ENCODE measurements around the gene ACSF3. TPM values are rescaled to one million over a fixed set of nuclear protein-coding genes. Genes with fewer than 3 reads are reported as not detected.

Gene ACSF3
- total and polyA plus RNA-seq, 2 donors (not counting 1 experiment from before 2014, with no cell fraction given): 9.2 to 23.1 TPM

- Histone ChIP-seq H3K79me2 (ENCODE audit: control insufficient read depth, insufficient read depth, low read length) (no peaks in the 10 kb centered on the region), H3K27me3 (ENCODE audit: control insufficient read depth, insufficient read depth, low read length) (no peaks in the 10 kb centered on the region), H3K36me3 (ENCODE audit: control insufficient read depth, insufficient read depth, low read length) (peaks cover 26% of the 10 kb centered on the region), H2AFZ (ENCODE audit: low read length) (no peak overlapping the region), H3K4me1 (ENCODE audit: control insufficient read depth, extremely low read depth, insufficient read depth, low read length) (no peaks in the 10 kb centered on the region), H4K20me1 (ENCODE audit: control insufficient read depth, extremely low read depth, insufficient read depth, low read length) (no peaks in the 10 kb centered on the region), H3K27ac (ENCODE audit: insufficient read depth, low read length) (no peak overlapping the region), H3K9ac (ENCODE audit: insufficient read depth, low read length) (no peak overlapping the region), H3K9me3 (ENCODE audit: control insufficient read depth, insufficient read depth, low read depth, low read length) (no peaks in the 10 kb centered on the region), H3K4me2 (ENCODE audit: extremely low read depth, insufficient read depth, low read length) (no peak overlapping the region), H3K4me3 (replicated peaks in 1 of 4; ENCODE audit: control extremely low read depth in 1 of 4, insufficient read depth in 1 of 4, low read depth in 3 of 4, low read length in 4 of 4) (no peak overlapping the region)
- DNase-seq (ENCODE audit: low read depth in 2 of 2): peak in 1 of 2 donors; percentile 21
- TF ChIP-seq EZH2 (IDR thresholded peaks at IDR 0.05; ENCODE audit: low read length, missing control alignments): no peak
- TF ChIP-seq, protein P1, sequence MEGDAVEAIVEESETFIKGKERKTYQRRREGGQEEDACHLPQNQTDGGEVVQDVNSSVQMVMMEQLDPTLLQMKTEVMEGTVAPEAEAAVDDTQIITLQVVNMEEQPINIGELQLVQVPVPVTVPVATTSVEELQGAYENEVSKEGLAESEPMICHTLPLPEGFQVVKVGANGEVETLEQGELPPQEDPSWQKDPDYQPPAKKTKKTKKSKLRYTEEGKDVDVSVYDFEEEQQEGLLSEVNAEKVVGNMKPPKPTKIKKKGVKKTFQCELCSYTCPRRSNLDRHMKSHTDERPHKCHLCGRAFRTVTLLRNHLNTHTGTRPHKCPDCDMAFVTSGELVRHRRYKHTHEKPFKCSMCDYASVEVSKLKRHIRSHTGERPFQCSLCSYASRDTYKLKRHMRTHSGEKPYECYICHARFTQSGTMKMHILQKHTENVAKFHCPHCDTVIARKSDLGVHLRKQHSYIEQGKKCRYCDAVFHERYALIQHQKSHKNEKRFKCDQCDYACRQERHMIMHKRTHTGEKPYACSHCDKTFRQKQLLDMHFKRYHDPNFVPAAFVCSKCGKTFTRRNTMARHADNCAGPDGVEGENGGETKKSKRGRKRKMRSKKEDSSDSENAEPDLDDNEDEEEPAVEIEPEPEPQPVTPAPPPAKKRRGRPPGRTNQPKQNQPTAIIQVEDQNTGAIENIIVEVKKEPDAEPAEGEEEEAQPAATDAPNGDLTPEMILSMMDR (conservative IDR thresholded peaks at IDR 0.05 in 1 of 2, IDR thresholded peaks at IDR 0.05 in 1 of 2; ENCODE audit: low read depth in 1 of 2, low read length in 2 of 2): no peak
These were observed 24.9 kb downstream of the ACSF3 start for GRCh38 chr16:89118361-89119165.

GRCh38 chr16:89119166-89119621 is 25.5 kb downstream of the ACSF3 start:
- H3K9ac ChIP-seq (ENCODE audit: insufficient read depth, low read length): no peak overlapping the region
- no peak overlapping the region for H3K4me3 ChIP-seq (replicated peaks in 1 of 4; ENCODE audit: control extremely low read depth in 1 of 4, insufficient read depth in 1 of 4, low read depth in 3 of 4, low read length in 4 of 4)
- no peaks in the 10 kb centered on the region for H3K27me3 ChIP-seq (ENCODE audit: control insufficient read depth, insufficient read depth, low read length)
- H3K9me3 ChIP-seq (ENCODE audit: control insufficient read depth, insufficient read depth, low read depth, low read length): no peaks in the 10 kb centered on the region
- DNase-seq (ENCODE audit: low read depth in 2 of 2): no peak
- no peak for TF ChIP-seq EZH2 (IDR thresholded peaks at IDR 0.05; ENCODE audit: low read length, missing control alignments)
- TF ChIP-seq, protein P1 (conservative IDR thresholded peaks at IDR 0.05 in 1 of 2, IDR thresholded peaks at IDR 0.05 in 1 of 2; ENCODE audit: low read depth in 1 of 2, low read length in 2 of 2): no peak
- H4K20me1 ChIP-seq (ENCODE audit: control insufficient read depth, extremely low read depth, insufficient read depth, low read length): no peaks in the 10 kb centered on the region
- no peak overlapping the region for H2AFZ ChIP-seq (ENCODE audit: low read length)
- H3K27ac ChIP-seq (ENCODE audit: insufficient read depth, low read length): no peak overlapping the region
- no peaks in the 10 kb centered on the region for H3K4me1 ChIP-seq (ENCODE audit: control insufficient read depth, extremely low read depth, insufficient read depth, low read length)
- no peaks in the 10 kb centered on the region for H3K79me2 ChIP-seq (ENCODE audit: control insufficient read depth, insufficient read depth, low read length)
- H3K4me2 ChIP-seq (ENCODE audit: extremely low read depth, insufficient read depth, low read length): no peak overlapping the region
- H3K36me3 ChIP-seq (ENCODE audit: control insufficient read depth, insufficient read depth, low read length): peaks cover 22% of the 10 kb centered on the region

DNA sequence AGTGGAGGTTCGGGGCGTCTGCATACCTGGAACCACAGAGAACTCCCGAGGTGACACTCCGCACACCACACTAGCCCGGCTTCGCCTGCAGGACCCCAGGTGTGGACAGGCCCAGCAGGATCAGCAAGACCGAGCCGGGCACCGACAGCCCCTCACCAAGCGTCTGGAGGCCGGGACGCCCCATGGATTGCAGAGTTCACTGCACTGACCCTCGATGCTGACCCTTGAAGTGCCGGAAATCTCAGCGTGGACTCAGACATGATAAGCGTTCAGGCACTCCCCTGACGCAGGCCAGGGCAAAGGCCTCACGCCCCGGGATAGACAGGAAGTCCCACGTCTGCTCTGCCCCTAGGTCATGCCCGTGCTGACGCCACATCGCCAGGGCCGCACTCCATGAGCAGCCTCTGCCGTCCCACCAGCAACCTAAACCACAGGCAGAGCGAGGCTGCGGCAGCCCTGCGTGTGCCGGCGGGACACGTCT is 26.0 kb downstream of the ACSF3 start:
- no peaks in the 10 kb centered on the region for H3K9me3 ChIP-seq (ENCODE audit: control insufficient read depth, insufficient read depth, low read depth, low read length)
- H3K79me2 ChIP-seq (ENCODE audit: control insufficient read depth, insufficient read depth, low read length): no peaks in the 10 kb centered on the region
- no peak for DNase-seq (ENCODE audit: low read depth in 2 of 2)
- no peaks in the 10 kb centered on the region for H4K20me1 ChIP-seq (ENCODE audit: control insufficient read depth, extremely low read depth, insufficient read depth, low read length)
- peaks cover 19% of the 10 kb centered on the region for H3K36me3 ChIP-seq (ENCODE audit: control insufficient read depth, insufficient read depth, low read length)
- H3K4me2 ChIP-seq (ENCODE audit: extremely low read depth, insufficient read depth, low read length): no peak overlapping the region
- H3K4me1 ChIP-seq (ENCODE audit: control insufficient read depth, extremely low read depth, insufficient read depth, low read length): no peaks in the 10 kb centered on the region
- H3K27ac ChIP-seq (ENCODE audit: insufficient read depth, low read length): no peak overlapping the region
- no peak overlapping the region for H3K4me3 ChIP-seq (replicated peaks in 1 of 4; ENCODE audit: control extremely low read depth in 1 of 4, insufficient read depth in 1 of 4, low read depth in 3 of 4, low read length in 4 of 4)
- H2AFZ ChIP-seq (ENCODE audit: low read length): no peak overlapping the region
- no peaks in the 10 kb centered on the region for H3K27me3 ChIP-seq (ENCODE audit: control insufficient read depth, insufficient read depth, low read length)
- no peak for TF ChIP-seq EZH2 (IDR thresholded peaks at IDR 0.05; ENCODE audit: low read length, missing control alignments)
- TF ChIP-seq, protein P1 (conservative IDR thresholded peaks at IDR 0.05 in 1 of 2, IDR thresholded peaks at IDR 0.05 in 1 of 2; ENCODE audit: low read depth in 1 of 2, low read length in 2 of 2): no peak
- no peak overlapping the region for H3K9ac ChIP-seq (ENCODE audit: insufficient read depth, low read length)

All from fibroblast of lung (primary cell).